OCI-M2 (cell line): Measurements from ENCODE around the gene PIP5K1B.

ENCODE experiments used
- DNase-seq: peaks from one replicate; lab custom pipeline; 2025; ENCODE audit not compliant: unreplicated experiment; lab: John Stamatoyannopoulos, UW

PIP5K1B gene

GRCh38 chr9:68947842-68948569 lies 243.0 kb downstream of the PIP5K1B start:
- no peak for DNase-seq

GRCh38 chr9:68949271-68950000 lies 244.4 kb downstream of the PIP5K1B start:
- no peak for DNase-seq

GRCh38 chr9:68950188-68950587 lies 245.1 kb downstream of the PIP5K1B start:
- no peak for DNase-seq

- no peak for DNase-seq
Observed at GRCh38 chr9:68950689-68951088, 245.6 kb downstream of the PIP5K1B start.

GRCh38 chr9:68951879-68952659 lies 247.0 kb downstream of the PIP5K1B start:
- DNase-seq: no peak

GRCh38 chr9:68953771-68954170 lies 248.7 kb downstream of the PIP5K1B start:
- DNase-seq: no peak

GRCh38 chr9:68955330-68955729 lies 250.3 kb downstream of the PIP5K1B start:
- DNase-seq: no peak

- no peak for DNase-seq
Observed at GRCh38 chr9:68957479-68957878, 252.4 kb downstream of the PIP5K1B start.

- no peak for DNase-seq
Observed at GRCh38 chr9:68961587-68961986, 256.5 kb downstream of the PIP5K1B start.

GRCh38 chr9:68963416-68963815 lies 258.4 kb downstream of the PIP5K1B start:
- no peak for DNase-seq

- DNase-seq: no peak
Observed at GRCh38 chr9:68964102-68964541, 259.1 kb downstream of the PIP5K1B start.

- no peak for DNase-seq
Observed at GRCh38 chr9:68964765-68965164, 259.7 kb downstream of the PIP5K1B start.

- no peak for DNase-seq
Observed at GRCh38 chr9:68966496-68966944, 261.5 kb downstream of the PIP5K1B start.

GRCh38 chr9:68967800-68968199 lies 262.8 kb downstream of the PIP5K1B start:
- no peak for DNase-seq

GRCh38 chr9:68969538-68969937 lies 264.5 kb downstream of the PIP5K1B start:
- DNase-seq: no peak

GRCh38 chr9:68970151-68970550 lies 265.1 kb downstream of the PIP5K1B start:
- DNase-seq: no peak

- no peak for DNase-seq
Observed at GRCh38 chr9:68973619-68974018, 268.6 kb downstream of the PIP5K1B start.

- DNase-seq: no peak
Observed at GRCh38 chr9:68974431-68974830, 269.4 kb downstream of the PIP5K1B start.

GRCh38 chr9:68974901-68975300 lies 269.9 kb downstream of the PIP5K1B start:
- DNase-seq: no peak

GRCh38 chr9:68975365-68976043 lies 270.5 kb downstream of the PIP5K1B start:
- DNase-seq: no peak

- no peak for DNase-seq
Observed at GRCh38 chr9:68978066-68978465, 273.0 kb downstream of the PIP5K1B start.
